Measurements from ENCODE around the gene C6orf89.

Gene C6orf89

GRCh38 chr6:36840432-36841403 lies 45.0 kb upstream of the C6orf89 start:
- Histone ChIP-seq H3K27me3 (ENCODE audit: insufficient read depth, low read length, poor library complexity, severe bottlenecking) (no peaks in the 10 kb centered on the region), H3K9ac (ENCODE audit: low read depth, low read length, poor library complexity, severe bottlenecking) (no peak overlapping the region), H3K36me3 (ENCODE audit: insufficient read depth, low read length) (no peaks in the 10 kb centered on the region), H2AFZ (ENCODE audit: low read length) (no peak overlapping the region), H4K20me1 (ENCODE audit: insufficient read depth, low read length, poor library complexity, severe bottlenecking) (no peaks in the 10 kb centered on the region), H3K79me2 (ENCODE audit: insufficient read depth, low read length) (no peaks in the 10 kb centered on the region), H3K9me3 (ENCODE audit: insufficient read depth, low read depth, low read length) (no peaks in the 10 kb centered on the region), H3K4me3 (ENCODE audit: low read length, poor library complexity, severe bottlenecking) (no peak overlapping the region), H3K9me2 (replicated peaks; ENCODE audit: low read depth, low read length) (no peaks in the 10 kb centered on the region), H3F3A (ENCODE audit: low read depth) (no peaks in the 10 kb centered on the region), H3K4me1 (ENCODE audit: insufficient read depth, low read length, poor library complexity, severe bottlenecking) (no peaks in the 10 kb centered on the region), H3K4me2 (ENCODE audit: low read depth, low read length, poor library complexity, severe bottlenecking) (no peak overlapping the region)
- TF ChIP-seq CTCF (conservative IDR thresholded peaks at IDR 0.05; ENCODE audit: low read length) (no peak), EZH2phosphoT487 (IDR thresholded peaks at IDR 0.05; ENCODE audit: borderline replicate concordance) (no peak)

- Histone ChIP-seq H3K4me2 (ENCODE audit: low read depth, low read length, poor library complexity, severe bottlenecking) (no peak overlapping the region), H3F3A (ENCODE audit: low read depth) (no peaks in the 10 kb centered on the region), H2AFZ (ENCODE audit: low read length) (no peak overlapping the region), H3K9ac (ENCODE audit: low read depth, low read length, poor library complexity, severe bottlenecking) (no peak overlapping the region), H3K9me3 (ENCODE audit: insufficient read depth, low read depth, low read length) (no peaks in the 10 kb centered on the region), H3K4me1 (ENCODE audit: insufficient read depth, low read length, poor library complexity, severe bottlenecking) (no peaks in the 10 kb centered on the region), H3K4me3 (ENCODE audit: low read length, poor library complexity, severe bottlenecking) (no peak overlapping the region), H3K9me2 (replicated peaks; ENCODE audit: low read depth, low read length) (no peaks in the 10 kb centered on the region), H3K27me3 (ENCODE audit: insufficient read depth, low read length, poor library complexity, severe bottlenecking) (no peaks in the 10 kb centered on the region), H3K79me2 (ENCODE audit: insufficient read depth, low read length) (no peaks in the 10 kb centered on the region), H3K36me3 (ENCODE audit: insufficient read depth, low read length) (no peaks in the 10 kb centered on the region), H4K20me1 (ENCODE audit: insufficient read depth, low read length, poor library complexity, severe bottlenecking) (no peaks in the 10 kb centered on the region)
- no peak for TF ChIP-seq CTCF (conservative IDR thresholded peaks at IDR 0.05; ENCODE audit: low read length)
- TF ChIP-seq EZH2phosphoT487 (IDR thresholded peaks at IDR 0.05; ENCODE audit: borderline replicate concordance) = no peak
Observed at GRCh38 chr6:36841756-36842155, 44.0 kb upstream of the C6orf89 start.

- Histone ChIP-seq H2AFZ (ENCODE audit: low read length) (no peak overlapping the region), H3F3A (ENCODE audit: low read depth) (no peaks in the 10 kb centered on the region), H3K79me2 (ENCODE audit: insufficient read depth, low read length) (no peaks in the 10 kb centered on the region), H3K27me3 (ENCODE audit: insufficient read depth, low read length, poor library complexity, severe bottlenecking) (no peaks in the 10 kb centered on the region), H3K9ac (ENCODE audit: low read depth, low read length, poor library complexity, severe bottlenecking) (no peak overlapping the region), H3K4me1 (ENCODE audit: insufficient read depth, low read length, poor library complexity, severe bottlenecking) (no peaks in the 10 kb centered on the region), H3K9me3 (ENCODE audit: insufficient read depth, low read depth, low read length) (no peaks in the 10 kb centered on the region), H3K4me3 (ENCODE audit: low read length, poor library complexity, severe bottlenecking) (no peak overlapping the region), H4K20me1 (ENCODE audit: insufficient read depth, low read length, poor library complexity, severe bottlenecking) (no peaks in the 10 kb centered on the region), H3K4me2 (ENCODE audit: low read depth, low read length, poor library complexity, severe bottlenecking) (no peak overlapping the region), H3K9me2 (replicated peaks; ENCODE audit: low read depth, low read length) (no peaks in the 10 kb centered on the region), H3K36me3 (ENCODE audit: insufficient read depth, low read length) (no peaks in the 10 kb centered on the region)
- TF ChIP-seq CTCF (conservative IDR thresholded peaks at IDR 0.05; ENCODE audit: low read length) (no peak), EZH2phosphoT487 (IDR thresholded peaks at IDR 0.05; ENCODE audit: borderline replicate concordance) (no peak)
Observed at GRCh38 chr6:36843170-36843569, 42.6 kb upstream of the C6orf89 start.

Measured in Loucy (cell line).